Measurements from ENCODE around the gene TBC1D13. TPM values are rescaled to one million over a fixed set of nuclear protein-coding genes. Genes with fewer than 3 reads are reported as not detected.
"Not testable (repeated sequence)": the region's sequence is repeated elsewhere in the genome, so short reads cannot be mapped to it uniquely, and the experiment has no call there.

TBC1D13 gene
- 28.3 TPM for total RNA-seq
- long read RNA-seq, transcript TBC1D13-202 (12 exons, 3,906 nt): major isoform, 6 of 26 reads
- long read RNA-seq, partial matches to known transcripts: 17 of 26 reads
- long read RNA-seq, other reads (novel, unspliced or antisense): 3 of 26 reads

GRCh38 chr9:128786681-128787601 lies at the start of gene TBC1D13:
TBC1D13 (plus strand) TSS chr9:128787253; CDS start chr9:128787354, 101 bp downstream.
- peak; percentile 96 for DNase-seq (ENCODE audit: low spot score)

GRCh38 chr9:128742401-128742800 lies 44.7 kb upstream of the TBC1D13 start:
- DNase-seq (ENCODE audit: low spot score): no peak

GRCh38 chr9:128743421-128743820 lies 43.6 kb upstream of the TBC1D13 start:
- DNase-seq (ENCODE audit: low spot score): no peak

- no peak for DNase-seq (ENCODE audit: low spot score)
Observed at GRCh38 chr9:128747241-128747640, 39.8 kb upstream of the TBC1D13 start.

- DNase-seq (ENCODE audit: low spot score): no peak
Observed at GRCh38 chr9:128750926-128751595, 36.0 kb upstream of the TBC1D13 start.

- no peak for DNase-seq (ENCODE audit: low spot score)
Observed at GRCh38 chr9:128753627-128754026, 33.4 kb upstream of the TBC1D13 start.

- no peak for DNase-seq (ENCODE audit: low spot score)
Observed at GRCh38 chr9:128757602-128758001, 29.5 kb upstream of the TBC1D13 start.

- no peak for DNase-seq (ENCODE audit: low spot score)
Observed at GRCh38 chr9:128762671-128763449, 24.2 kb upstream of the TBC1D13 start.

- no peak for DNase-seq (ENCODE audit: low spot score)
Observed at GRCh38 chr9:128764361-128764760, 22.7 kb upstream of the TBC1D13 start.

- DNase-seq (ENCODE audit: low spot score): no peak
Observed at GRCh38 chr9:128765499-128765898, 21.6 kb upstream of the TBC1D13 start.

GRCh38 chr9:128768606-128769005 lies 18.4 kb upstream of the TBC1D13 start:
- no peak for DNase-seq (ENCODE audit: low spot score)

GRCh38 chr9:128770286-128771030 lies 16.6 kb upstream of the TBC1D13 start:
- no peak for DNase-seq (ENCODE audit: low spot score)

GRCh38 chr9:128771094-128771721 lies 15.8 kb upstream of the TBC1D13 start:
- DNase-seq (ENCODE audit: low spot score): no peak

GRCh38 chr9:128771745-128772519 lies 15.1 kb upstream of the TBC1D13 start, which contains the start of gene ZER1:
ZER1 (minus strand) TSS chr9:128771927; CDS start chr9:128755565, 16,362 bp downstream.
- DNase-seq (ENCODE audit: low spot score): peak; percentile 98

- DNase-seq (ENCODE audit: low spot score): no peak
Observed at GRCh38 chr9:128773049-128773448, 14.0 kb upstream of the TBC1D13 start.

GRCh38 chr9:128774804-128775203 lies 12.2 kb upstream of the TBC1D13 start:
- no peak for DNase-seq (ENCODE audit: low spot score)

GRCh38 chr9:128780093-128780492 lies 7.0 kb upstream of the TBC1D13 start:
- not testable (repeated sequence) for DNase-seq (ENCODE audit: low spot score)

- DNase-seq (ENCODE audit: low spot score): no peak
Observed at GRCh38 chr9:128781187-128782070, 5.6 kb upstream of the TBC1D13 start.
